PC-3 (cell line): Measurements from ENCODE around the gene KRTAP27-1. TPM values are rescaled to one million over a fixed set of nuclear protein-coding genes. Genes with fewer than 3 reads are reported as not detected.
A peak's percentile ranks its signal among the peaks of the same experiment; 100 is the strongest.

Experiments
- ATAC-seq: fragments of 200-7000 bp; cut with Tn5 transposase; 2 replicates; pipeline ENCODE4 v1.9.1; 2020; ENCODE audit warnings: mild to moderate bottlenecking, moderate library complexity
- BruUV-seq: library from RNA; stranded (reverse); fragments of 400-500 nt; replicated peaks from 2 replicates; lab custom pipeline; 2021; lab: Mats Ljungman, UMichigan
- CTCF ChIA-PET: fragments of 300-600 bp; sonication (Branson Sonifier 250); formaldehyde crosslinking; loops from one replicate; lab custom pipeline; 2022; ENCODE audit warnings: antibody characterized with exemption; lab: Charles Lee
- POLR2A ChIA-PET: fragments of 300-600 bp; sonication (Branson Sonifier 250); formaldehyde crosslinking; loops from one replicate; lab custom pipeline; 2022; ENCODE audit warnings: antibody characterized with exemption; ENCODE audit not compliant: unreplicated experiment; lab: Charles Lee
- DNase-seq: peaks from one replicate; pipeline ENCODE4 v3.0.0-alpha.2; 2015
- H2AFZ ChIP-seq: fragments of 300-600 bp; sonication (generic); 2 replicates; pipeline ENCODE4 v1.6.0; 2016; ENCODE audit warnings: antibody characterized with exemption, low read length
- H3F3A ChIP-seq: fragments of 300-600 bp; sonication (generic); one replicate; pipeline ENCODE4 v1.6.0; 2017; ENCODE audit warnings: antibody characterized with exemption, low read length, control low read depth, mild to moderate bottlenecking; ENCODE audit not compliant: unreplicated experiment
- H3K27ac ChIP-seq: fragments of 300-600 bp; sonication (generic); 2 replicates; pipeline ENCODE4 v1.5.1; 2016; ENCODE audit warnings: mild to moderate bottlenecking, low read length
- H3K27me3 ChIP-seq: fragments of 300-600 bp; sonication (generic); 2 replicates; pipeline ENCODE4 v1.6.1; 2016; ENCODE audit warnings: low read length, mixed read lengths
- H3K36me3 ChIP-seq: fragments of 300-600 bp; sonication (generic); 2 replicates; pipeline ENCODE4 v1.6.1; 2016; ENCODE audit warnings: low read depth, mixed run types, low read length, mixed read lengths
- H3K4me1 ChIP-seq: fragments of 300-600 bp; sonication (generic); 2 replicates; pipeline ENCODE4 v1.5.1; 2016; ENCODE audit warnings: low read length; ENCODE audit not compliant: insufficient read depth
- H3K4me2 ChIP-seq: fragments of 300-600 bp; sonication (generic); 2 replicates; pipeline ENCODE4 v1.6.0; 2016; ENCODE audit warnings: low read length
- H3K4me3 ChIP-seq: fragments of 300-600 bp; sonication (generic); 2 replicates; pipeline ENCODE4 v1.5.1; 2016; ENCODE audit warnings: mild to moderate bottlenecking, low read length, mixed read lengths
- H3K79me2 ChIP-seq: fragments of 300-600 bp; sonication (generic); 2 replicates; pipeline ENCODE4 v1.6.1; 2017; ENCODE audit warnings: low read length, mixed read lengths
- H3K9ac ChIP-seq: fragments of 300-600 bp; sonication (generic); 2 replicates; pipeline ENCODE4 v1.6.0; 2016; ENCODE audit warnings: mild to moderate bottlenecking, low read length
- H3K9me2 ChIP-seq: fragments of 300-600 bp; sonication (generic); replicated peaks from 2 replicates; pipeline ENCODE4 v1.6.1; 2016; ENCODE audit warnings: mixed run types, low read length, mixed read lengths
- H3K9me3 ChIP-seq: fragments of 300-600 bp; sonication (generic); 2 replicates; pipeline ENCODE4 v1.6.1; 2016; ENCODE audit warnings: low read length, mixed read lengths
- H4K20me1 ChIP-seq: fragments of 300-600 bp; sonication (generic); 2 replicates; pipeline ENCODE4 v1.6.1; 2016; ENCODE audit warnings: low read length, mixed read lengths
- EZH2 ChIP-seq: fragments of 300-600 bp; sonication (generic); IDR thresholded peaks from one replicate; pipeline ENCODE4 v1.6.1; 2017; ENCODE audit warnings: antibody characterized with exemption, mild to moderate bottlenecking, low read length; ENCODE audit not compliant: unreplicated experiment
- EZH2phosphoT487 ChIP-seq: fragments of 300-600 bp; sonication (generic); IDR thresholded peaks from 2 replicates; pipeline ENCODE4 v1.6.1; 2018; ENCODE audit warnings: mild to moderate bottlenecking, antibody characterized with exemption, low read length, borderline replicate concordance
- intact Hi-C: fragments of 100-400 bp; cut with micrococcal nuclease; formaldehyde crosslinking; loops from 2 replicates; pipeline ENCODE4 v1.9.0; 2023
- total RNA-seq: library from RNA; depleted of rRNA; stranded (reverse); fragments of >200 nt; gene quantifications from 2 replicates; pipeline ENCODE4 v1.2.3, GENCODE V29; 2014
- TF ChIP-seq, protein P1 (sequence below): fragments of 300-600 bp; sonication (generic); conservative IDR thresholded peaks from 2 replicates; pipeline ENCODE4 v1.5.1; 2017; ENCODE audit warnings: antibody characterized with exemption, low read depth, mild to moderate bottlenecking, low read length

KRTAP27-1 gene
- total RNA-seq, 1 experiment from 2014 or later: not detected

DNA sequence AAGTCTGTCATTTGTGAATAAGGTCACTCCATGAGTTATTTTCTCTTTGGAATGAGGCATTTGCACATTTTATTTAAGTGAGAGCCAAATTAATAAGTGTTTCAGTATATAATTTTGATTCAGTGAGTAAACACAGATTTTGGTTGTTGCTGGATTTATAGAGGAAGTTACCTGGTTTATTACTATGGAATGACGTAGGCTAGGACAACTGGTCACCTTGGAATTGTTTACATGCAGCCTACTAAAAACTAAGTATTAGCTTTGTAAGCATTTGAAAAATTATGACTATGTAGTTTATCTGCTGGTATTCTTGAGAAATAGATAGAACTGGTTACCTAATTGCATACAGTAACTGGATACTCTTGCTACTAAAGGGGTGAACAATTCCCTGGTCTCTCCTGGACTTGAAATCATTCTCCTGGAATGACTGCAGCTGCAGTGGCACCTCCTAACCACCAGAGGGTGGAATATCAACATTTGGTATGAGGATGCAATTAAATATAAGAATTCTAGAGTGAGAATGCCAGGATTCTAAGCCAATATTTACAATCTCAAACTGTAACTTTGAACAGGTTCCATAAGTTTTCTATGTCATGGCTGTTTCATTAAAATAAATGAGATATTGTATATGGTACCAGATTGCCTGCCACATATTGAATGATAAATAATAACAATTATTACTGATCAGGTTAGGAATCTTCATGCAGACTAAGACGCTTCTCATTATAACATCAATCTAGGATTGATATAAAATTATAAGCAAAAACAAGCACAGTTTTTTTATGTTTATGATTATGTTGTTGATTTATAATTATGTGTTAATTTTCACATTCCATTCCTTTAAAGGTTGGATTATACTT, 3.5 kb upstream of the KRTAP27-1 start:
- H3K27me3 ChIP-seq: peaks cover 10% of the 10 kb centered on the region; the same call in 1 of the 2 replicates
- H3K4me2 ChIP-seq: no peak overlapping the region
- no peaks in the 10 kb centered on the region for H3F3A ChIP-seq
- H3K4me3 ChIP-seq: no peak overlapping the region
- ATAC-seq: peak; percentile 82
- intact Hi-C loops: loop anchor here (1.0 to 10.0 kb wide), 5 partner anchors 68 to 745 kb away; partner anchors contain the start of gene KRTAP19-5
- no peaks in the 10 kb centered on the region for H4K20me1 ChIP-seq
- no peaks in the 10 kb centered on the region for H3K9me2 ChIP-seq
- H3K4me1 ChIP-seq: peaks cover 19% of the 10 kb centered on the region
- peak; percentile 83 for DNase-seq
- no peaks in the 10 kb centered on the region for H3K79me2 ChIP-seq
- H3K27ac ChIP-seq: peak overlapping the region; percentile 78
- no peaks in the 10 kb centered on the region for H3K36me3 ChIP-seq
- CTCF ChIA-PET: no interaction called here
- TF ChIP-seq EZH2: no peak
- TF ChIP-seq, protein P1, sequence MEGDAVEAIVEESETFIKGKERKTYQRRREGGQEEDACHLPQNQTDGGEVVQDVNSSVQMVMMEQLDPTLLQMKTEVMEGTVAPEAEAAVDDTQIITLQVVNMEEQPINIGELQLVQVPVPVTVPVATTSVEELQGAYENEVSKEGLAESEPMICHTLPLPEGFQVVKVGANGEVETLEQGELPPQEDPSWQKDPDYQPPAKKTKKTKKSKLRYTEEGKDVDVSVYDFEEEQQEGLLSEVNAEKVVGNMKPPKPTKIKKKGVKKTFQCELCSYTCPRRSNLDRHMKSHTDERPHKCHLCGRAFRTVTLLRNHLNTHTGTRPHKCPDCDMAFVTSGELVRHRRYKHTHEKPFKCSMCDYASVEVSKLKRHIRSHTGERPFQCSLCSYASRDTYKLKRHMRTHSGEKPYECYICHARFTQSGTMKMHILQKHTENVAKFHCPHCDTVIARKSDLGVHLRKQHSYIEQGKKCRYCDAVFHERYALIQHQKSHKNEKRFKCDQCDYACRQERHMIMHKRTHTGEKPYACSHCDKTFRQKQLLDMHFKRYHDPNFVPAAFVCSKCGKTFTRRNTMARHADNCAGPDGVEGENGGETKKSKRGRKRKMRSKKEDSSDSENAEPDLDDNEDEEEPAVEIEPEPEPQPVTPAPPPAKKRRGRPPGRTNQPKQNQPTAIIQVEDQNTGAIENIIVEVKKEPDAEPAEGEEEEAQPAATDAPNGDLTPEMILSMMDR: peak; percentile 96
- H3K9ac ChIP-seq: no peak overlapping the region
- H2AFZ ChIP-seq: no peak overlapping the region
- POLR2A ChIA-PET: no interaction called here
- 0 out of 2 replicates have a peak, but pooled peaks cover 3% of the 10 kb centered on the region for H3K9me3 ChIP-seq
- no TSS peak for BruUV-seq

DNA sequence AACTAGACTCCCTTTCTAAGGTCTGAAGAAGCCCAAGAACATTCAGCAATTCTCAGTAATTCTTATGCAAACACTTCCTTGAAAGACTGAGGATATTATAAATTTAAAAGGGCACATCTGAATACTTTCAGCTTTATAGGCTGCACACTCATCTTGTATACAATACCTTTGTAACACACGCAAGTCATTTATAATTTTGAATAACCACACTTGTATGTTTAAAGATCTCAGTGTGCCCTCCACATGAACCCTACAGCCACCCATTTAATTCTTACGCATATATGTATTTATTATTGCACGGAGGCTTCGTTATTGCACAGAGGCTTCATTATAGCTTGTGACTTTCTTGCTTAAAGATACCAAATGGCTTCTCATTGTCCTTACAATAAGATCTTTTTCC, 1.2 kb upstream of the KRTAP27-1 start:
- H3K9me3 ChIP-seq: no peaks in the 10 kb centered on the region
- H3K27ac ChIP-seq: peak overlapping the region; percentile 78
- H2AFZ ChIP-seq: no peak overlapping the region
- intact Hi-C loops: no loop called here
- no peaks in the 10 kb centered on the region for H3F3A ChIP-seq
- no peak overlapping the region for H3K4me3 ChIP-seq
- peaks cover 7% of the 10 kb centered on the region; the same call in 1 of the 2 replicates for H3K27me3 ChIP-seq
- ChIA-PET POLR2A (no interaction called here), CTCF (no interaction called here)
- H3K4me2 ChIP-seq: no peak overlapping the region
- peak; percentile 38 for DNase-seq
- no peaks in the 10 kb centered on the region for H3K79me2 ChIP-seq
- no TSS peak for BruUV-seq
- TF ChIP-seq EZH2 (no peak), EZH2phosphoT487 (no peak)
- TF ChIP-seq, protein P1: no peak
- ATAC-seq: peak; percentile 33; the same call in 1 of the 2 replicates
- H3K36me3 ChIP-seq: no peaks in the 10 kb centered on the region
- H4K20me1 ChIP-seq: no peaks in the 10 kb centered on the region
- no peaks in the 10 kb centered on the region for H3K9me2 ChIP-seq
- peaks cover 19% of the 10 kb centered on the region for H3K4me1 ChIP-seq
- H3K9ac ChIP-seq: peak overlapping the region; percentile 44

DNA sequence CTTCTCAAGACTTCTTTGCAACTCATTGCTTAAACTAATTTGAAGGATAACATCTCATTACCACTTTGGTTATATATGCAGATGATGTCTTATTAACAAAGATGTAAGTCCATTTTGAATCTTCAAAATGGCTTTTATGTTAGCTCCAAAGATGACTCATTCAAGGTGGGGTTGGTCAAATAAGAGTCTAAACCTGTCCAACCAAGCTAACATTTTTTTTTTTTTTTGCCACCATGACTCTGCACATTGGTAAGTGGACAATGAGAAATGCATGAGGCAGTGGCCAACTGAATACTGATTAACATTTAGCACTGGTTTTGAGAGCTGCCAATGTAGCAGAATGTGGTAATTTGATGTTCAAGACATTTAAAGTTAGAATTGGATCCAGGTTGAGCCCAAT, 278 bp upstream of the KRTAP27-1 start:
- Histone ChIP-seq H4K20me1 (no peaks in the 10 kb centered on the region), H3K9me3 (no peaks in the 10 kb centered on the region), H3K4me3 (no peak overlapping the region), H3K4me1 (peaks cover 19% of the 10 kb centered on the region), H3K79me2 (no peaks in the 10 kb centered on the region), H3F3A (no peaks in the 10 kb centered on the region), H3K27me3 (no peaks in the 10 kb centered on the region), H3K27ac (peak overlapping the region; percentile 78), H3K36me3 (no peaks in the 10 kb centered on the region), H3K9ac (peak overlapping the region; percentile 44; the same call in 1 of the 2 replicates), H3K4me2 (no peak overlapping the region), H2AFZ (no peak overlapping the region), H3K9me2 (no peaks in the 10 kb centered on the region)
- TF ChIP-seq, protein P1: no peak
- TF ChIP-seq EZH2phosphoT487 (no peak), EZH2 (no peak)
- ChIA-PET POLR2A (no interaction called here), CTCF (interaction anchor here (0.6 kb wide), 1 partner anchor 46 kb away, joined by 4 read pairs; no protein-coding TSS in a partner anchor)
- ATAC-seq (no peak), DNase-seq (peak; percentile 58)
- intact Hi-C loops: no loop called here
- BruUV-seq: no TSS peak
